ENCODE results near the gene SPANXN5.
"Not testable (repeated sequence)": the region's sequence is repeated elsewhere in the genome, so short reads cannot be mapped to it uniquely, and the experiment has no call there.

Gene SPANXN5

GRCh38 chrX:52797327-52797726 lies at the start of gene SPANXN5:
Gene SPANXN5 (minus strand): TSS chrX:52797427. CDS start chrX:52797348, 79 bp downstream.
- not testable (repeated sequence) for H3K4me1 ChIP-seq (ENCODE audit: insufficient read depth, low read length, severe bottlenecking); H3K27ac ChIP-seq (ENCODE audit: low read depth, low read length, poor library complexity, severe bottlenecking); H3K9me2 ChIP-seq (ENCODE audit: low read depth, low read length); H3K9ac ChIP-seq (ENCODE audit: low read length); H2AFZ ChIP-seq (ENCODE audit: low read length); H3F3A ChIP-seq (ENCODE audit: insufficient read depth, low read length); H3K36me3 ChIP-seq (ENCODE audit: insufficient read depth, low read length); H4K20me1 ChIP-seq (ENCODE audit: insufficient read depth, low read length); H3K9me3 ChIP-seq (ENCODE audit: low read length); H3K79me2 ChIP-seq (ENCODE audit: insufficient read depth, low read length); H3K4me3 ChIP-seq (ENCODE audit: low read depth, low read length, poor library complexity, severe bottlenecking); H3K4me2 ChIP-seq (ENCODE audit: low read length); H3K27me3 ChIP-seq (ENCODE audit: insufficient read depth, low read length)

- not testable (repeated sequence) for H3K36me3 ChIP-seq (ENCODE audit: insufficient read depth, low read length); H3K79me2 ChIP-seq (ENCODE audit: insufficient read depth, low read length); H3K4me3 ChIP-seq (ENCODE audit: low read depth, low read length, poor library complexity, severe bottlenecking); H3K9me3 ChIP-seq (ENCODE audit: low read length); H3K9me2 ChIP-seq (ENCODE audit: low read depth, low read length); H3K27me3 ChIP-seq (ENCODE audit: insufficient read depth, low read length); H3K4me2 ChIP-seq (ENCODE audit: low read length); H3K27ac ChIP-seq (ENCODE audit: low read depth, low read length, poor library complexity, severe bottlenecking); H3K9ac ChIP-seq (ENCODE audit: low read length); H4K20me1 ChIP-seq (ENCODE audit: insufficient read depth, low read length); H2AFZ ChIP-seq (ENCODE audit: low read length); H3K4me1 ChIP-seq (ENCODE audit: insufficient read depth, low read length, severe bottlenecking); H3F3A ChIP-seq (ENCODE audit: insufficient read depth, low read length)
Observed at GRCh38 chrX:52843619-52844018, 46.4 kb upstream of the SPANXN5 start.

GRCh38 chrX:52839137-52839536 lies 41.9 kb upstream of the SPANXN5 start:
- no peaks in the 10 kb centered on the region for H3K9me3 ChIP-seq (ENCODE audit: low read length)
- no peaks in the 10 kb centered on the region for H3K4me1 ChIP-seq (ENCODE audit: insufficient read depth, low read length, severe bottlenecking)
- H3K27ac ChIP-seq (ENCODE audit: low read depth, low read length, poor library complexity, severe bottlenecking): no peak overlapping the region
- no peak overlapping the region for H3K4me2 ChIP-seq (ENCODE audit: low read length)
- H3K36me3 ChIP-seq (ENCODE audit: insufficient read depth, low read length): no peaks in the 10 kb centered on the region
- no peaks in the 10 kb centered on the region for H3K79me2 ChIP-seq (ENCODE audit: insufficient read depth, low read length)
- H3K4me3 ChIP-seq (ENCODE audit: low read depth, low read length, poor library complexity, severe bottlenecking): no peak overlapping the region
- no peak overlapping the region for H3K9ac ChIP-seq (ENCODE audit: low read length)
- H4K20me1 ChIP-seq (ENCODE audit: insufficient read depth, low read length): no peaks in the 10 kb centered on the region
- no peak overlapping the region for H2AFZ ChIP-seq (ENCODE audit: low read length)
- H3F3A ChIP-seq (ENCODE audit: insufficient read depth, low read length): no peaks in the 10 kb centered on the region
- TF ChIP-seq EZH2 (IDR thresholded peaks at IDR 0.05; ENCODE audit: borderline replicate concordance, low read length): no peak
- TF ChIP-seq CTCF (IDR thresholded peaks at IDR 0.05; ENCODE audit: low read length): no peak
- no peaks in the 10 kb centered on the region for H3K27me3 ChIP-seq (ENCODE audit: insufficient read depth, low read length)
- H3K9me2 ChIP-seq (ENCODE audit: low read depth, low read length): no peaks in the 10 kb centered on the region

- no peak overlapping the region for H3K4me2 ChIP-seq (ENCODE audit: low read length)
- TF ChIP-seq EZH2 (IDR thresholded peaks at IDR 0.05; ENCODE audit: borderline replicate concordance, low read length): no peak
- no peaks in the 10 kb centered on the region for H3F3A ChIP-seq (ENCODE audit: insufficient read depth, low read length)
- no peak overlapping the region for H3K9ac ChIP-seq (ENCODE audit: low read length)
- H3K27ac ChIP-seq (ENCODE audit: low read depth, low read length, poor library complexity, severe bottlenecking): no peak overlapping the region
- no peaks in the 10 kb centered on the region for H3K27me3 ChIP-seq (ENCODE audit: insufficient read depth, low read length)
- no peak overlapping the region for H3K4me3 ChIP-seq (ENCODE audit: low read depth, low read length, poor library complexity, severe bottlenecking)
- H3K4me1 ChIP-seq (ENCODE audit: insufficient read depth, low read length, severe bottlenecking): no peaks in the 10 kb centered on the region
- no peaks in the 10 kb centered on the region for H3K79me2 ChIP-seq (ENCODE audit: insufficient read depth, low read length)
- no peaks in the 10 kb centered on the region for H3K9me3 ChIP-seq (ENCODE audit: low read length)
- H3K9me2 ChIP-seq (ENCODE audit: low read depth, low read length): no peaks in the 10 kb centered on the region
- H4K20me1 ChIP-seq (ENCODE audit: insufficient read depth, low read length): no peaks in the 10 kb centered on the region
- H3K36me3 ChIP-seq (ENCODE audit: insufficient read depth, low read length): no peaks in the 10 kb centered on the region
- no peak overlapping the region for H2AFZ ChIP-seq (ENCODE audit: low read length)
Observed at GRCh38 chrX:52830551-52830950, 33.3 kb upstream of the SPANXN5 start.

- Histone ChIP-seq H3K4me3 (ENCODE audit: low read depth, low read length, poor library complexity, severe bottlenecking) (no peak overlapping the region), H3F3A (ENCODE audit: insufficient read depth, low read length) (no peaks in the 10 kb centered on the region), H3K4me1 (ENCODE audit: insufficient read depth, low read length, severe bottlenecking) (no peaks in the 10 kb centered on the region), H3K9me3 (ENCODE audit: low read length) (no peaks in the 10 kb centered on the region), H2AFZ (ENCODE audit: low read length) (no peak overlapping the region), H3K79me2 (ENCODE audit: insufficient read depth, low read length) (no peaks in the 10 kb centered on the region), H3K9ac (ENCODE audit: low read length) (no peak overlapping the region), H3K27me3 (ENCODE audit: insufficient read depth, low read length) (no peaks in the 10 kb centered on the region), H3K27ac (ENCODE audit: low read depth, low read length, poor library complexity, severe bottlenecking) (no peak overlapping the region), H4K20me1 (ENCODE audit: insufficient read depth, low read length) (no peaks in the 10 kb centered on the region), H3K4me2 (ENCODE audit: low read length) (no peak overlapping the region), H3K9me2 (ENCODE audit: low read depth, low read length) (no peaks in the 10 kb centered on the region), H3K36me3 (ENCODE audit: insufficient read depth, low read length) (no peaks in the 10 kb centered on the region)
- TF ChIP-seq EZH2 (IDR thresholded peaks at IDR 0.05; ENCODE audit: borderline replicate concordance, low read length): no peak
- no peak for TF ChIP-seq CTCF (IDR thresholded peaks at IDR 0.05; ENCODE audit: low read length)
Observed at GRCh38 chrX:52824608-52825007, 27.4 kb upstream of the SPANXN5 start.

Data from OCI-LY1 (cell line).